K562 (cell line): ENCODE measurements around the gene PTH2. TPM values are rescaled to one million over a fixed set of nuclear protein-coding genes. Genes with fewer than 3 reads are reported as not detected.
A peak's percentile ranks its signal among the peaks of the same experiment; 100 is the strongest.

Source experiments
- BCOR ChIP-seq: fragments of 450-650 bp; IDR thresholded peaks from 2 replicates; pipeline ENCODE4 v1.6.1; 2016
- CTBP1 ChIP-seq: fragments of 450-650 bp; IDR thresholded peaks from 2 replicates; pipeline ENCODE4 v1.6.1; 2016; ENCODE audit warnings: borderline replicate concordance
- DIDO1 ChIP-seq: fragments of 450-650 bp; IDR thresholded peaks from 2 replicates; pipeline ENCODE4 v1.6.1; 2016; ENCODE audit warnings: low read depth, missing biosample characterization, missing genetic modification characterization
- FOSL1 ChIP-seq: fragments of 200-800 bp; sonication (Bioruptor generic); conservative IDR thresholded peaks from 2 replicates; pipeline ENCODE4 v1.6.1; 2016; ENCODE audit warnings: missing genetic modification characterization, missing compliant biosample characterization
- FOXM1 ChIP-seq, 2 experiments: fragments of 450-650 bp in 1 of 2; sonication (generic) in 1 of 2; formaldehyde crosslinking in 1 of 2; IDR thresholded peaks; 2 replicates each; pipeline versions ENCODE4 v1.6.1 to v1.9.0; 2017 to 2022; ENCODE audit warnings: low read depth in 2 of 2, mild to moderate bottlenecking in 2 of 2, missing genetic modification reagents in 1 of 2, moderate library complexity in 1 of 2
- GABPB1 ChIP-seq: sonication (generic); formaldehyde crosslinking; IDR thresholded peaks from 2 replicates; pipeline ENCODE4 v1.8.0; 2022; ENCODE audit warnings: mild to moderate bottlenecking, missing genetic modification reagents
- KDM1A ChIP-seq, 2 experiments: fragments of 450-650 bp; IDR thresholded peaks; 2 replicates each; pipeline ENCODE4 v1.6.1; 2016; ENCODE audit warnings: mild to moderate bottlenecking in 2 of 2
- KLF16 ChIP-seq: IDR thresholded peaks from 2 replicates; pipeline ENCODE4 v1.6.1; 2016; ENCODE audit warnings: antibody characterized with exemption
- OTX1 ChIP-seq: fragments of 450-650 bp; formaldehyde crosslinking; IDR thresholded peaks from 2 replicates; pipeline ENCODE4 v1.4.0; 2022; ENCODE audit warnings: mild to moderate bottlenecking
- POLR2A ChIP-seq: fragments of 450-650 bp; conservative IDR thresholded peaks from 2 replicates; pipeline ENCODE4 v1.6.1; 2016
- PURB ChIP-seq: sonication (generic); formaldehyde crosslinking; IDR thresholded peaks from 2 replicates; pipeline ENCODE4 v1.9.0; 2021; ENCODE audit warnings: low read depth, mild to moderate bottlenecking, missing genetic modification reagents
- RBFOX2 ChIP-seq: fragments of 200-400 bp; formaldehyde crosslinking; IDR thresholded peaks from 2 replicates; pipeline ENCODE4 v1.6.1; 2017; ENCODE audit warnings: low read depth, mild to moderate bottlenecking, low read length, moderate library complexity
- RHOXF2B ChIP-seq: fragments of 250-450 bp; sonication (Bioruptor Pico); conservative IDR thresholded peaks from 2 replicates; pipeline ENCODE4 v1.5.1; 2021
- SMAD1 ChIP-seq: fragments of 150-350 bp; IDR thresholded peaks from 2 replicates; pipeline ENCODE4 v1.6.1; 2014; ENCODE audit warnings: low read length, low read depth; ENCODE audit not compliant: partially characterized antibody
- SRF ChIP-seq, 2 experiments: fragments of 250-450, 450-650 bp in 1 of 2; sonication (Bioruptor Pico) in 1 of 2; sonication (generic) in 1 of 2; formaldehyde crosslinking; IDR thresholded peaks; 2 replicates each; pipeline versions ENCODE4 v1.5.0 to v1.5.1; 2020 to 2022; ENCODE audit warnings: mild to moderate bottlenecking in 1 of 2, missing genetic modification reagents in 1 of 2
- STAG1 ChIP-seq: sonication (generic); formaldehyde crosslinking; IDR thresholded peaks from 2 replicates; pipeline ENCODE4 v1.5.0; 2020; ENCODE audit warnings: missing genetic modification reagents, borderline replicate concordance
- TCFL5 ChIP-seq: fragments of 250-450 bp; sonication (Bioruptor Pico); conservative IDR thresholded peaks from 2 replicates; pipeline ENCODE4 v1.6.1; 2021; ENCODE audit warnings: mild to moderate bottlenecking, moderate library complexity, matching md5 sums
- ZFPM2 ChIP-seq: fragments of 250-450 bp; sonication (Bioruptor Pico); IDR thresholded peaks from 2 replicates; pipeline ENCODE4 v1.5.1; 2022; ENCODE audit warnings: mild to moderate bottlenecking
- ZFX ChIP-seq: sonication (generic); formaldehyde crosslinking; IDR thresholded peaks from 2 replicates; pipeline ENCODE4 v1.8.0; 2022; ENCODE audit warnings: mild to moderate bottlenecking, missing genetic modification reagents, moderate library complexity
- ZNF134 ChIP-seq: fragments of 250-450 bp; sonication (Bioruptor Pico); conservative IDR thresholded peaks from 2 replicates; pipeline ENCODE4 v1.4.0; 2020
- ZNF449 ChIP-seq: fragments of 250-450 bp; sonication (Bioruptor Pico); IDR thresholded peaks from 2 replicates; pipeline ENCODE4 v1.8.0; 2022; ENCODE audit warnings: moderate library complexity, mild to moderate bottlenecking, inconsistent platforms
- ZNF644 ChIP-seq: fragments of 200-800 bp; sonication (Bioruptor generic); IDR thresholded peaks from 2 replicates; pipeline ENCODE4 v1.6.1; 2016; ENCODE audit warnings: low read depth, missing genetic modification characterization, missing compliant biosample characterization
- ZNF79 ChIP-seq: fragments of 250-450 bp; sonication (Bioruptor Pico); IDR thresholded peaks from 2 replicates; pipeline ENCODE4 v1.4.0; 2020; ENCODE audit warnings: low read depth, mild to moderate bottlenecking, moderate library complexity
- ZSCAN29 ChIP-seq: fragments of 450-650 bp; IDR thresholded peaks from 2 replicates; pipeline ENCODE4 v1.6.1; 2017
- polyA plus RNA-seq, 8 experiments: library from polyadenylated mRNA; depleted of rRNA in 4 of 8; stranded (reverse) in 5 of 8; unstranded in 3 of 8; fragments of >200 nt; fragmentation: Nextera tagmentation in 2 of 8; fragmentation: Illumina TruSeq in 1 of 8; extraction: Ambion mirVana in 2 of 8; extraction: Trizol in 1 of 8; gene quantifications; 2 replicates each; pipeline versions ENCODE4 v1.2.1 to v1.2.3, GENCODE V29; 2011 to 2014; ENCODE audit warnings: inconsistent platforms in 1 of 8, missing spikeins in 1 of 8
- total RNA-seq, 7 experiments: library from RNA; depleted of rRNA in 6 of 7; stranded (reverse); fragments of >200 nt in 6 of 7; fragmentation: Illumina TruSeq in 2 of 7; extraction: Trizol in 2 of 7; gene quantifications; 2 replicates each; pipeline versions ENCODE4 v1.2.1 to v1.2.3, GENCODE V29; 2011 to 2021; ENCODE audit warnings: low replicate concordance in 1 of 7
- TF ChIP-seq, protein P1 (sequence below): IDR thresholded peaks from 3 replicates; pipeline ENCODE4 v1.6.1; 2011; ENCODE audit warnings: borderline replicate concordance, mild to moderate bottlenecking, moderate library complexity; ENCODE audit not compliant: insufficient read length; ENCODE audit errors: extremely low read depth
- TF ChIP-seq, protein P2 (sequence below): sonication (generic); formaldehyde crosslinking; IDR thresholded peaks from 2 replicates; pipeline ENCODE4 v1.9.0; 2022; ENCODE audit warnings: mild to moderate bottlenecking, missing genetic modification reagents

Gene PTH2
- total and polyA plus RNA-seq, 9 of the 15 experiments (the other 6 are each of a cell fraction or from before 2014, with no cell fraction given), result 1.3 TPM; not detected in 8

DNA sequence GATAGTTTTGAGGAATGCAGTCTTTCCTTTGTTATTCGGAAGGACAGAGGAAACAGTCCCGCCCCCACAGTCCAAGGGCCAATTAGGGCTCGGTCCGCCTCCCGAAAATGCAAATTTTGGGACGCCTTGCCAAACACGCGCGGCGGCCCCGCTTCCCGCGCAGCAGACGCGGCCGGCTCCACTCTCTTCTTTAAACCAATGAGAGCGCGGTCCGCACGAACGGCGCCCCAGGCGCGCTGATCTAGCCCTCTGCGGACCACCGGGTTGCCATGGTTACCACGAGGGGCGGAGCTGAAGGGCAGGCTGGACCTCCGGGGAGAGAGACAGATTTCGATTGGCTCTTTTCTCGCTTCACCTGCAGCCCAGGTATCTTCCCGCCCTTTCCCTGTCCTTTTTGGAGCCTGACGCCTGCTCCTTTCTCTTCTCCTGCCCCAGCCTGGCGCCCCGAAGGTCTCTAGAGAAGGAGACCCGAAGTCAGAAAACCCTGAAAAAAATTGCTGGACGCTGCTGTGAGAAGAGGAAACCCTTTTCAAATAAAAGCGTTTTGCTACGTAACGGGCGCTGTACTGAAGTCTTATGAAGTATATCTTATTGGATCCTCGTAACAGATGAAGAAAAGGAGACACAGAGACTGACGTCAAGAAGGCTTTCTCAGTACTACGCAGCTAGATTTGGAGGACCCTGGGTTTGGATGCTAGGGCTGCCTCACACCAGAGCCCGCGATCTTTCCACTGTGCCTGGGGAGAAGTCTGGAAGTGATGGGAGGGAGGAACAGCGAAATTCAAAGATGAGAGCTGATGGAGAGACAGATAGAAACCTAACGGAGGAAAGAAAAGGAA, 2.0 kb downstream of the PTH2 start (continued):
- TF ChIP-seq GABPB1 (CRISPR knock-in tag) (peak; percentile 49; the same call in 1 of the 2 replicates), ZSCAN29 (0 out of 2 replicates have a peak, but pooled peaks have one; percentile 24), RBFOX2 (no peak), KLF16 (no peak), DIDO1 (no peak), SMAD1 (no peak), TCFL5 (CRISPR knock-in tag) (no peak), FOXM1 (IDR thresholded peaks at IDR 0.05; ENCODE audit: low read depth) (no peak), FOXM1 (CRISPR knock-in tag; IDR thresholded peaks at IDR 0.05; ENCODE audit: low read depth) (no peak), KDM1A (IDR thresholded peaks at IDR 0.05) (0 out of 4 replicates have a peak, but pooled peaks of 1 of the 2 experiments have one; percentile 8), ZNF134 (CRISPR knock-in tag) (no peak), ZNF79 (CRISPR knock-in tag) (no peak), OTX1 (CRISPR knock-in tag) (no peak), PURB (CRISPR knock-in tag) (no peak), ZFX (CRISPR knock-in tag) (no peak), SRF (CRISPR knock-in tag; IDR thresholded peaks at IDR 0.05) (0 out of 4 replicates have a peak, but pooled peaks of 1 of the 2 experiments have one; percentile 22), ZNF644 (tag) (no peak), FOSL1 (no peak), RHOXF2B (CRISPR knock-in tag) (no peak), CTBP1 (peak; percentile 100), BCOR (no peak), ZFPM2 (CRISPR knock-in tag) (no peak), STAG1 (CRISPR knock-in tag) (no peak), ZNF449 (CRISPR knock-in tag) (no peak), POLR2A (no peak)
- TF ChIP-seq, protein P1, sequence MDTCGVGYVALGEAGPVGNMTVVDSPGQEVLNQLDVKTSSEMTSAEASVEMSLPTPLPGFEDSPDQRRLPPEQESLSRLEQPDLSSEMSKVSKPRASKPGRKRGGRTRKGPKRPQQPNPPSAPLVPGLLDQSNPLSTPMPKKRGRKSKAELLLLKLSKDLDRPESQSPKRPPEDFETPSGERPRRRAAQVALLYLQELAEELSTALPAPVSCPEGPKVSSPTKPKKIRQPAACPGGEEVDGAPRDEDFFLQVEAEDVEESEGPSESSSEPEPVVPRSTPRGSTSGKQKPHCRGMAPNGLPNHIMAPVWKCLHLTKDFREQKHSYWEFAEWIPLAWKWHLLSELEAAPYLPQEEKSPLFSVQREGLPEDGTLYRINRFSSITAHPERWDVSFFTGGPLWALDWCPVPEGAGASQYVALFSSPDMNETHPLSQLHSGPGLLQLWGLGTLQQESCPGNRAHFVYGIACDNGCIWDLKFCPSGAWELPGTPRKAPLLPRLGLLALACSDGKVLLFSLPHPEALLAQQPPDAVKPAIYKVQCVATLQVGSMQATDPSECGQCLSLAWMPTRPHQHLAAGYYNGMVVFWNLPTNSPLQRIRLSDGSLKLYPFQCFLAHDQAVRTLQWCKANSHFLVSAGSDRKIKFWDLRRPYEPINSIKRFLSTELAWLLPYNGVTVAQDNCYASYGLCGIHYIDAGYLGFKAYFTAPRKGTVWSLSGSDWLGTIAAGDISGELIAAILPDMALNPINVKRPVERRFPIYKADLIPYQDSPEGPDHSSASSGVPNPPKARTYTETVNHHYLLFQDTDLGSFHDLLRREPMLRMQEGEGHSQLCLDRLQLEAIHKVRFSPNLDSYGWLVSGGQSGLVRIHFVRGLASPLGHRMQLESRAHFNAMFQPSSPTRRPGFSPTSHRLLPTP, result no peak
- TF ChIP-seq, protein P2, sequence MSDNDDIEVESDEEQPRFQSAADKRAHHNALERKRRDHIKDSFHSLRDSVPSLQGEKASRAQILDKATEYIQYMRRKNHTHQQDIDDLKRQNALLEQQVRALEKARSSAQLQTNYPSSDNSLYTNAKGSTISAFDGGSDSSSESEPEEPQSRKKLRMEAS, result peak; percentile 69
